GM13977 (cell line): Measurements from ENCODE around the gene ODAM.

Experiments
- DNase-seq: peaks from one replicate; pipeline ENCODE4 v3.0.0; 2012; ENCODE audit warnings: low spot score
- in situ Hi-C: fragments of 300-500 bp; cut with MboI; formaldehyde crosslinking; loops from one replicate; pipeline ENCODE4 v1.12.0; 2022; ENCODE audit warnings: low sequenced_read_pairs, low pct_unique_long_range_greater_than_20kb, mixed read lengths, inconsistent platforms; ENCODE audit not compliant: unreplicated experiment
- TF ChIP-seq, protein P1 (sequence below): IDR thresholded peaks from 2 replicates; pipeline ENCODE4 v1.5.1; 2012; ENCODE audit warnings: mild to moderate bottlenecking, control low read depth; ENCODE audit not compliant: insufficient read depth; ENCODE audit errors: extremely low read depth, missing control alignments

Gene ODAM, protein sequence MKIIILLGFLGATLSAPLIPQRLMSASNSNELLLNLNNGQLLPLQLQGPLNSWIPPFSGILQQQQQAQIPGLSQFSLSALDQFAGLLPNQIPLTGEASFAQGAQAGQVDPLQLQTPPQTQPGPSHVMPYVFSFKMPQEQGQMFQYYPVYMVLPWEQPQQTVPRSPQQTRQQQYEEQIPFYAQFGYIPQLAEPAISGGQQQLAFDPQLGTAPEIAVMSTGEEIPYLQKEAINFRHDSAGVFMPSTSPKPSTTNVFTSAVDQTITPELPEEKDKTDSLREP

DNA sequence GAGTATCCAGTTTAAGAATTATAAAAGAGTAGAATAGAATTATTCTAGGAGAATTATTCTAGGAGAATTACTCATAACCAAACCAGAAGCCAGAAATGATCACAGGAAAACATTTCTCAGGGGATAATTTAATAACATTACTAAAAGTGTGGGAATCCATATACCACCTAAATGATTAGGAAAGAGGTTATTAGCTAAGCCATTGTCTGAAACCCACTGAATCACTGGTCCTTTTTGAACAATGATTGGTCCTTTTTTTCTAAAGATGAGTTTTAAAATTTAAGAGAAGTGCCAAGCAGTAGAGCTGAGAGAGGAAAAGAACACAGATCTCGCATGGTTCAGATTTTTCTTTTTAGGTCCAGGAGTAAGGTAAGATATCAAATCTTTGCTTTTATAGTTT lies at the start of gene ODAM:
ODAM (plus strand) TSS at position 301 of the 400 bp plus-strand sequence. CDS start 819 bp downstream, outside the sequence.
- DNase-seq = no peak
- TF ChIP-seq, protein P1, sequence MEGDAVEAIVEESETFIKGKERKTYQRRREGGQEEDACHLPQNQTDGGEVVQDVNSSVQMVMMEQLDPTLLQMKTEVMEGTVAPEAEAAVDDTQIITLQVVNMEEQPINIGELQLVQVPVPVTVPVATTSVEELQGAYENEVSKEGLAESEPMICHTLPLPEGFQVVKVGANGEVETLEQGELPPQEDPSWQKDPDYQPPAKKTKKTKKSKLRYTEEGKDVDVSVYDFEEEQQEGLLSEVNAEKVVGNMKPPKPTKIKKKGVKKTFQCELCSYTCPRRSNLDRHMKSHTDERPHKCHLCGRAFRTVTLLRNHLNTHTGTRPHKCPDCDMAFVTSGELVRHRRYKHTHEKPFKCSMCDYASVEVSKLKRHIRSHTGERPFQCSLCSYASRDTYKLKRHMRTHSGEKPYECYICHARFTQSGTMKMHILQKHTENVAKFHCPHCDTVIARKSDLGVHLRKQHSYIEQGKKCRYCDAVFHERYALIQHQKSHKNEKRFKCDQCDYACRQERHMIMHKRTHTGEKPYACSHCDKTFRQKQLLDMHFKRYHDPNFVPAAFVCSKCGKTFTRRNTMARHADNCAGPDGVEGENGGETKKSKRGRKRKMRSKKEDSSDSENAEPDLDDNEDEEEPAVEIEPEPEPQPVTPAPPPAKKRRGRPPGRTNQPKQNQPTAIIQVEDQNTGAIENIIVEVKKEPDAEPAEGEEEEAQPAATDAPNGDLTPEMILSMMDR = no peak

DNA sequence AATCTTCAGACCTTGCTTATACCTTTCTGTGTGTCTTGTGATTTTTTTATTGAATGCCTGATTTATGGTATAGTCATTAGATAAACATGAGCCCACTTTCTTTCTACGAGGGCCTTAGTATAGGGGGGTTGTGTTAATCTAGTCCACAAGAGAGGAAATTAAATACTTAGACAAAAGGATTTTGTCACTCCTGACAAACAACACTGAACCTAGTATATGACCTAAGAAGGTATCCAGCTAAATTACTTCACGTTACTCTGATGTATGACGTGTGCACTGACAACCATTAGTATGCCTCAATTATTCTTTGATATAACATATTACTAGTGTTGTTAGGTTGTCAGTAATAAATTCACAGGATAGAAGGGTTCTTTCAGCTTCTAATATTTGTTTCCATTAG lies 44.3 kb upstream of the ODAM start:
- no peak for DNase-seq
- in situ Hi-C loops = no loop called here
- TF ChIP-seq, protein P1 = no peak

More for the DNA sequence above, at the start of gene ODAM:
- in situ Hi-C loops = loop anchor here (25.0 kb wide), 2 partner anchors 283 to 508 kb away; no protein-coding TSS in a partner anchor

DNA sequence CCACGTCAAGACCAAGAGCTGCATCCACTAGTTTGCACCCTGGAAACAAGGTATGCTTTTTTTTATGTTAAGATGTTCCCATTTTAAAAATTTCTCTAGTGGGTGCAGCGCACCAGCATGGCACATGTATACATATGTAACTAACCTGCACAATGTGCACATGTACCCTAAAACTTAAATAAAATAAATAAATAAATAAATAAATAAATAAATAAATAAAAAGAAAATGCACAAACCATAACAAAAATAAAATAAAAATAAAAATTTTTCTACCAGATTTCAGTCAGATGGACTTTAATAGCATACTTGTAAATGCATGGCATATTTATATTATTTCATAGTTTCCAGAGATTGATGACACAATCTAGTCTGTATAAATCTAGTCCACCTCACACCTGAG lies 43.4 kb upstream of the ODAM start:
- DNase-seq = no peak
- in situ Hi-C loops = no loop called here

DNA sequence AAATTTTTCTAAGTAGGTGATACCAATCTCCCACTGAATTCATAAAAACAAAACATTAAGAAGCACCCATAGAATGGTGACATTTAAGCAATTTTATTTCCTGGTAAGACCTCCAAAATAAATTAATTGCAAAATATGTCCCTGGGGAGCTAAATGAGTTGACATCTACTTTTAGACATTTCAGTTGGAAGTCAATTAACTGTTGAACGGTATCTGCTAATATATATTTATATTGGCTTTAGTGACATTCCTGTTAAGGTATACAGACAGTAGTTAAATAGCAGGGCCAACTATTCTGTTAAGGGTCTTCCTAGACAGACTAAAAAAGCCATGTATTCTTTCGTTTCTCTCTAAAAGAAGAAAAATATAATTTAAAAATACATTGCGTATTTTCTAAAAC lies 41.6 kb upstream of the ODAM start, which contains the start of gene PRR27:
PRR27 (plus strand) TSS at position 301 of the 400 bp plus-strand sequence. CDS start 139 bp downstream, outside the sequence.
- TF ChIP-seq, protein P1 = no peak
- in situ Hi-C loops = no loop called here
- no peak for DNase-seq

More for the DNA sequence above, 43.4 kb upstream of the ODAM start:
- TF ChIP-seq, protein P1 = no peak

DNA sequence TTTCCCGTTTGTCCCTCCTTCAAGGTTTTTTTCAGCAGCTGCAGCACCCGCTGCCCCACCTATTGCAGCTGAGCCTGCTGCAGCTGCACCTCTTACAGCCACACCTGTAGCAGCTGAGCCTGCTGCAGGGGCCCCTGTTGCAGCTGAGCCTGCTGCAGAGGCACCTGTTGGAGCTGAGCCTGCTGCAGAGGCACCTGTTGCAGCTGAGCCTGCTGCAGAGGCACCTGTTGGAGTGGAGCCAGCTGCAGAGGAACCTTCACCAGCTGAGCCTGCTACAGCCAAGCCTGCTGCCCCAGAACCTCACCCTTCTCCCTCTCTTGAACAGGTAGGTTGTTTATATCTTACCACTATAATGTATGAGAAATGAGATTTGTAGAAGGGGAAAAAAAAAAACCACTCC lies 36.9 kb upstream of the ODAM start:
- in situ Hi-C loops = no loop called here
- no peak for DNase-seq
- TF ChIP-seq, protein P1 = no peak

DNA sequence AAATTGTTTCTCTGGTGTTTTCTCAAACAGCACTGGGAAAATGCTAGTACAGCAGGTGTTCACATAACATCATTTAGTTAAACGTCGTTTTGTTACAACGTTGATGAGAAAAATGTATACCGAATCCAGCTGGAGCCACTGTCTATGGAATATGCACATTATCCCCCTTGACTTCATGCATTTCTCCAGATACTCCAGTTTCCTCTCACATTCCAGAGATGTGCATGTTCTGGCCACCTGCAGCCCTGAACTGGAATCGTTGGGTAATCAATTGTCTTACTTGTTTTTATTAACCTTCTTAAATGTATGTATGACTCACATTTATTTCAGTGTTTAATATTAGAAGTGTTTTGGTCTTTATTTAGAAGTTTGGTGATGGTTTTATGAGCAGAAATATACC lies 18.4 kb upstream of the ODAM start:
- TF ChIP-seq, protein P1 = no peak
- in situ Hi-C loops = loop anchor here (25.0 kb wide), 2 partner anchors 265 to 490 kb away; no protein-coding TSS in a partner anchor
- DNase-seq = no peak
